ENCODE measurements around the gene LCORL.

The LCORL gene

GRCh38 chr4:17875402-17876070, 146.0 kb downstream of the LCORL start:
- Histone ChIP-seq H3K9me2 (replicated peaks; ENCODE audit: control insufficient read depth, low read length) (no peaks in the 10 kb centered on the region), H3K4me1 (ENCODE audit: control insufficient read depth, low read length) (no peaks in the 10 kb centered on the region), H3K27me3 (ENCODE audit: control insufficient read depth, low read length) (no peaks in the 10 kb centered on the region), H4K20me1 (ENCODE audit: control insufficient read depth, insufficient read depth, low read depth, low read length) (no peaks in the 10 kb centered on the region), H3K27ac (ENCODE audit: low read depth, low read length) (no peak overlapping the region), H3K4me2 (ENCODE audit: low read length) (no peak overlapping the region), H3K36me3 (ENCODE audit: control insufficient read depth, low read length) (no peaks in the 10 kb centered on the region), H3K4me3 (ENCODE audit: low read length) (no peak overlapping the region), H3K79me2 (ENCODE audit: control insufficient read depth, low read length) (no peaks in the 10 kb centered on the region), H3F3A (ENCODE audit: control insufficient read depth, insufficient read depth) (no peaks in the 10 kb centered on the region), H3K9me3 (ENCODE audit: control insufficient read depth, insufficient read depth, low read length) (no peaks in the 10 kb centered on the region)
- TF ChIP-seq EZH2phosphoT487 (IDR thresholded peaks at IDR 0.05; ENCODE audit: borderline replicate concordance, low read length) = no peak
- no peak for TF ChIP-seq CTCF (IDR thresholded peaks at IDR 0.05; ENCODE audit: low read depth, low read length, poor library complexity, severe bottlenecking)

- no peaks in the 10 kb centered on the region for H3F3A ChIP-seq (ENCODE audit: control insufficient read depth, insufficient read depth)
- H3K4me1 ChIP-seq (ENCODE audit: control insufficient read depth, low read length) = 0 out of 2 replicates have a peak, but pooled peaks cover 3% of the 10 kb centered on the region
- no peaks in the 10 kb centered on the region for H3K9me3 ChIP-seq (ENCODE audit: control insufficient read depth, insufficient read depth, low read length)
- H3K4me3 ChIP-seq (ENCODE audit: low read length) = no peak overlapping the region
- no peaks in the 10 kb centered on the region for H3K9me2 ChIP-seq (replicated peaks; ENCODE audit: control insufficient read depth, low read length)
- no peaks in the 10 kb centered on the region for H3K79me2 ChIP-seq (ENCODE audit: control insufficient read depth, low read length)
- no peak overlapping the region for H3K27ac ChIP-seq (ENCODE audit: low read depth, low read length)
- H3K36me3 ChIP-seq (ENCODE audit: control insufficient read depth, low read length) = no peaks in the 10 kb centered on the region
- H3K27me3 ChIP-seq (ENCODE audit: control insufficient read depth, low read length) = no peaks in the 10 kb centered on the region
- no peaks in the 10 kb centered on the region for H4K20me1 ChIP-seq (ENCODE audit: control insufficient read depth, insufficient read depth, low read depth, low read length)
- H3K4me2 ChIP-seq (ENCODE audit: low read length) = no peak overlapping the region
- no peak for TF ChIP-seq EZH2phosphoT487 (IDR thresholded peaks at IDR 0.05; ENCODE audit: borderline replicate concordance, low read length)
- TF ChIP-seq CTCF (IDR thresholded peaks at IDR 0.05; ENCODE audit: low read depth, low read length, poor library complexity, severe bottlenecking) = no peak
Observed at GRCh38 chr4:17869327-17869726, 152.2 kb downstream of the LCORL start.

GRCh38 chr4:17867276-17867675, 154.3 kb downstream of the LCORL start:
- Histone ChIP-seq H3K9me3 (ENCODE audit: control insufficient read depth, insufficient read depth, low read length) (peaks cover under 1% of the 10 kb centered on the region; the same call in 1 of the 2 replicates), H3K79me2 (ENCODE audit: control insufficient read depth, low read length) (no peaks in the 10 kb centered on the region), H3K4me2 (ENCODE audit: low read length) (no peak overlapping the region), H3K36me3 (ENCODE audit: control insufficient read depth, low read length) (no peaks in the 10 kb centered on the region; the same call in 1 of the 2 replicates), H3K27me3 (ENCODE audit: control insufficient read depth, low read length) (no peaks in the 10 kb centered on the region), H3K4me1 (ENCODE audit: control insufficient read depth, low read length) (0 out of 2 replicates have a peak, but pooled peaks cover 3% of the 10 kb centered on the region), H3K9me2 (replicated peaks; ENCODE audit: control insufficient read depth, low read length) (no peaks in the 10 kb centered on the region), H4K20me1 (ENCODE audit: control insufficient read depth, insufficient read depth, low read depth, low read length) (no peaks in the 10 kb centered on the region), H3F3A (ENCODE audit: control insufficient read depth, insufficient read depth) (no peaks in the 10 kb centered on the region), H3K27ac (ENCODE audit: low read depth, low read length) (no peak overlapping the region), H3K4me3 (ENCODE audit: low read length) (no peak overlapping the region)
- TF ChIP-seq CTCF (IDR thresholded peaks at IDR 0.05; ENCODE audit: low read depth, low read length, poor library complexity, severe bottlenecking) = no peak
- TF ChIP-seq EZH2phosphoT487 (IDR thresholded peaks at IDR 0.05; ENCODE audit: borderline replicate concordance, low read length) = no peak
